GM06990 (cell line): Measurements from ENCODE around the gene COA5.
A peak's percentile ranks its signal among the peaks of the same experiment; 100 is the strongest.

Experiments
- DNase-seq: peaks from one replicate; pipeline ENCODE4 v3.0.0-alpha.2; 2011; ENCODE audit not compliant: insufficient read length; ENCODE audit errors: extremely low read depth
- H3K27me3 ChIP-seq: replicated peaks from 2 replicates; pipeline ENCODE4 v1.6.0; 2011; ENCODE audit warnings: low read length; ENCODE audit not compliant: control insufficient read depth, insufficient read depth
- H3K36me3 ChIP-seq: 2 replicates; pipeline ENCODE4 v1.5.1; 2011; ENCODE audit warnings: low read length; ENCODE audit not compliant: control insufficient read depth, insufficient read depth
- H3K4me3 ChIP-seq: replicated peaks from 2 replicates; pipeline ENCODE4 v1.5.1; 2011; ENCODE audit warnings: low read depth, mild to moderate bottlenecking, control low read depth, low read length
- CTCF ChIP-seq: IDR thresholded peaks from 2 replicates; pipeline ENCODE4 v1.5.1; 2011; ENCODE audit warnings: low read length, control low read depth, mild to moderate bottlenecking, inconsistent platforms; ENCODE audit not compliant: insufficient read depth, poor library complexity, severe bottlenecking

COA5 gene

GRCh38 chr2:98649135-98649991 lies 41.1 kb upstream of the COA5 start:
- Histone ChIP-seq H3K4me3 (no peak overlapping the region), H3K36me3 (no peaks in the 10 kb centered on the region), H3K27me3 (no peaks in the 10 kb centered on the region)
- TF ChIP-seq CTCF, result peak; percentile 99
- DNase-seq, result peak; percentile 43

GRCh38 chr2:98648451-98648850 lies 40.1 kb upstream of the COA5 start:
- Histone ChIP-seq H3K36me3 (no peaks in the 10 kb centered on the region), H3K4me3 (no peak overlapping the region), H3K27me3 (no peaks in the 10 kb centered on the region)
- no peak for DNase-seq
- TF ChIP-seq CTCF, result no peak

GRCh38 chr2:98647636-98648035 lies 39.3 kb upstream of the COA5 start:
- DNase-seq, result no peak
- Histone ChIP-seq H3K27me3 (no peaks in the 10 kb centered on the region), H3K4me3 (no peak overlapping the region), H3K36me3 (no peaks in the 10 kb centered on the region)
- no peak for TF ChIP-seq CTCF

GRCh38 chr2:98643496-98644100 lies 35.3 kb upstream of the COA5 start:
- H3K27me3 ChIP-seq, result no peaks in the 10 kb centered on the region
- no peak overlapping the region for H3K4me3 ChIP-seq
- DNase-seq, result no peak
- TF ChIP-seq CTCF, result no peak
- H3K36me3 ChIP-seq, result no peaks in the 10 kb centered on the region

GRCh38 chr2:98637401-98638147 lies 29.3 kb upstream of the COA5 start:
- peak; percentile 52 for DNase-seq
- Histone ChIP-seq H3K36me3 (no peaks in the 10 kb centered on the region), H3K4me3 (no peak overlapping the region), H3K27me3 (no peaks in the 10 kb centered on the region)
- TF ChIP-seq CTCF, result no peak
